HG03108 (cell line): ENCODE measurements around the gene MSI2.
"Not testable (repeated sequence)": the region's sequence is repeated elsewhere in the genome, so short reads cannot be mapped to it uniquely, and the experiment has no call there.

ENCODE experiments used
- ATAC-seq: cut with Tn5 transposase; IDR thresholded peaks from one replicate; pipeline ENCODE4 v1.9.1; 2021; ENCODE audit warnings: moderate library complexity; ENCODE audit not compliant: unreplicated experiment

MSI2 gene

DNA sequence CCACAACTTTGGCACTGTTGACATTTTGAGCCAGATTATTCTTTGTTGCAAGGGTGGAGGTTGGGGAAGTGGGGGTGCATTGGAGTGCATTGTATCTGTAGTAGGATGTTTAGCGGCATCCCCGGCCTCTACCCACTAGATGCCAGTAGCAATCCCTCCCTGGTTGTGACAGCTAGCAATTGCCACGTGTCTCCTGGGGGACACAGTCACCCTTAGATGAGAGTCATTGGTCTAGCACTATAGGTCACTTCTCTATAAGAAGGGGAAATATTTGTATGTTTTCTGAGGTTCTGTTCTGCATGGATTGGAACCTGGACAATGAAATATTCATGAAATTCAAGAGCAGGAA, 32.4 kb downstream of the MSI2 start:
- no peak for ATAC-seq

DNA sequence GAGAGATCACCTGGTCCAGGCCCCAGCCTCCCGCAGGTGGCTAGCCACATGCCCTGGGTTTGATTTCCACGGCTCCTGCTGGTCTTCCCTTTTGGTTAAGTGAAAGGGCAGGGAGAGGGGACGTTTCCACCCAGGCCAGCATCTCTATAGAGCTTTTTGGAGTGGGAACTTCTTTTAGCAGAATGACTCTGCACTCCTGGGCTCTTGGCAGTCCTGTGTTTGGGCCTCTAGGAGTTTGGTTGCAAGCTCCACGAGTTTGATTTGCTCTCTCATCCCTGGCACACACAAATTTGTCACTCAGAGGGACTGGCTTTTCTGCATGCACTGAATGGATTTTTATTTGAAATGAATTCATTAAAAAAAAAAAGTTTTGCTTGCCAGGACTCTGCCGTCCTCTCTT, 32.8 kb downstream of the MSI2 start:
- ATAC-seq, result no peak

DNA sequence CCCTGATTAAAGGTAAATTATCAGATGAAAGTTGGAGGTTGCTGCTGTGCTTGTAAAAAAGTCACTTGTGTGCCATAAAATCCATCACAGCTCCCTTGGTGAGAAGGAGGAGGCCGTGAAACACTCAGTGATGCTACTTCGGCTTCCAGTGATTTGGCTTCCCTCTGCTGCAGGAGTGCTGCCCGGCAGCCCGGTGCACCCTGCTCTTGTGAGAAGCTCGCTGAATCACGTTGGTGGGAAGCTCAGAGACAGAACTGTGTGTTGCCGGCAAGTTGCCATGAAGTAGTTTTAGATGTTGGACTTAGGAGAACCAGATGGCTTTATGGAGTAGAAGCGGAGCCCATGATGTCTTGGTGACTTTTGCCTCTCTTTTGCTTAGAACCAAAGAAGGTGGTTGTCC, 33.3 kb downstream of the MSI2 start:
- no peak for ATAC-seq

DNA sequence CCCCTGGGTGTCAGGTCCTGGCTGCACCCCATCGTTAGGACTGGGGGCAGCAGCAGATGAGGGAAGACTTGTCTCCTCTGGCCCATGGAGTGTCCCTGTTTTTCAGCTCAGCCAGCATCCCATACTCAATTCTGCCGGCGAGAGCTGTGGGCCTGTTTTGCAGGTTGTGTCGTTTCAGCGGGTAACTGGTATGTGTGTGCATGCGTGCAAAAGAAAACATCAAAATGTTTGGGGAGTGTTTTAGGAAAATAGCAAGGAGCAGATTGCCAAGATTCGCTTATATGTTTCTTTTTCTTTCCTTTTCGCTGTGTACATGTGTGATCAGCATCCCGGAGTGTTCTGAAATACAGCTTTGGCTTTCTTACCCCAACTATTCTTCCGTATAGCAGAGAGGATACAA, 34.7 kb downstream of the MSI2 start:
- no peak for ATAC-seq

DNA sequence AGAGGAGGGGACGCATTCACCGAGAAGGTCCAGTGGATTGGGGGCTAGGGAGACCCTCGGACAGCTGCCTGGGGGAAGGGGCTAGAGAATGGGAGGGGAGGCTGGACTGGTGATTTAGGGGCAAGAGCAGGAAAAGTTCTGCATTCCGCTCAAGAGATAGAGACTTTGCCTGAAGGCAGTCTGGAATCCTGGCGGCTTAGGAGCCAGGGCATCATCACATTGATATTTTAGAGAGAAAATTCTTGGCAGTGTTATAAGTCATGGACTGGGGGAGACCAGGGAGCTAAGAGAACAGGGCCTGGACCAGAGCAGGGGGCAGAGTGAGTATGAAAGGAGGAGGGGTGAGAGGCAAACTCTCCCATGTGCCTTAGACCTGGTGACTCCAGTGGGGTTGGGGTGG, 35.8 kb downstream of the MSI2 start:
- no peak for ATAC-seq

DNA sequence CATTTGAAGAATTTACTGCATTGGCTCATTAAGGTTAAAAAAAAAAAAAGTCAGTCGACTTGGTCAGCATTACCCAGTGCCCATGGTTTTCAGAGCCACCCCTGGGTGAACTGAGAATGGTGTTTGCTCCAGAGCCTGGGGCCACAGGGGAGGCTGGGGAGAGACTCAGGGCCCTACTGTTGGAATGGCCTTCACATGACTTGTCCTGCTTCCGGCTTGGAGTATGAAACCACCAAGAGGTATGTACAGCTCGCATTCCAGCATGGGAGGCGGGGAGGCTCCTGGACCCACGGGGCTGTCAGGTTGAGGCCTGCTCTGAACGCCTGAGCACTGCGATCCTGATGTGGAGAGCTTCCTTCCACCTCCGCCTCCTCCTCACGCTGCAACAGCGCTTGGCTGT, 36.8 kb downstream of the MSI2 start:
- no peak for ATAC-seq

DNA sequence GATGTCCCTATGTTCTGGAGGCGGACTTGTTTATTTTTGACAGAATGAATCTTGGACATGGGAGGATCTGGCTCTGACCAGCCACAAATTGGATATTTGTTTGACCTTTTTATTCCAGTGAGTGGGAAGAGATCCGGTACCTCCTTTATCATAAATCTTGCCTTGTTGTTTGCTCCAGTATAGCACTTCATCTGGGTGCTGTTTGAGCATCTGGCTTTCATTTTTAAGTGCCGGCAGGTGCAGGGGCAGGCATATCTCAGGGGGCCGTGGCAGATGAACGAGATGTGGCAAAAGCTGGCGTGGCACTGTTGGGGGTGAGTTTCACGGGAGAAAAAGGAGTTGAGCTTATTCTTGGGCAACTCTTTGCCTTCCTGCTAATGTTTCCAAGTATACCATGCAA, 37.8 kb downstream of the MSI2 start:
- ATAC-seq, result no peak

DNA sequence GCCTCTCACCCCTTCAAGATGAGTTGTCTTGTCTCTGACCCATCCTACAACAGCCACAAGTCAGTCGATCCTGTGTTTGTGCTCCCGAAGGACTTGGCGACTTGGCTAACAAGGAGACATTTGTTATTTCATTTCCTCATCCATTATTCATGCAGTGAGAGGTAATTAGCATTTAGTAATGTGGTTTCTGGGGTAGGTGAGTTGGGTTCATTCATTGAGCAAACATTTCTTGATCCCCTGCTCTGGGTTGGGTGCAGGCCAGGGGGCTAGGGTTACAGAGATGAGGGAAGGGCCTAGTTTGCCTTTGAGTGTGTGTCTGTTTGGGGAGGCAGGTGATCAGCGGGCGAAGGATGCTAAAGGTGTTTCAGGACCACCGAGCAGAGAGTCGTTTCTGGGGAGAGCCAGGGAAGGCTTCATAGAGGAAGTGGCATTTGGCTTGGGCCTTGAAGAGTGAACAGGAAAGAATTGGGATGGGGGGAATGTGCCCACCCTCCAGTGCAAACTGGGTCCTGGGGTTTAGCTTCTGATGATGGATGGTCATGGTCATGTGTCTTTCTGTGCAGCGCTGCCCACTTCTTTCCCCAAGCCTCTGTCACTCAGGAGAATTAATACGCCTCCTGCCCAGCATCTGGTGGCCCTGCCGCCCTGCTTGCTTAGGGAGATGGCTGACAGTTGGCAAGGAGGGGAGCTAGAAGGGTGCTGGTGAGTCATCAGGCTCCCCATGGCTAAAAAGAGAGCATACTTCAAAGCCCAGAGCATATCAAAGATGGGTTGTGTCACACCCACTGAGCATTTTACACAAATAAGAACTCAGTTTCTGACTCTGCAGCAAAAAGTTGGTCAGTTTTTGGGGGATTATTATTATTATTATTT, 38.5 kb downstream of the MSI2 start:
- no peak for ATAC-seq

DNA sequence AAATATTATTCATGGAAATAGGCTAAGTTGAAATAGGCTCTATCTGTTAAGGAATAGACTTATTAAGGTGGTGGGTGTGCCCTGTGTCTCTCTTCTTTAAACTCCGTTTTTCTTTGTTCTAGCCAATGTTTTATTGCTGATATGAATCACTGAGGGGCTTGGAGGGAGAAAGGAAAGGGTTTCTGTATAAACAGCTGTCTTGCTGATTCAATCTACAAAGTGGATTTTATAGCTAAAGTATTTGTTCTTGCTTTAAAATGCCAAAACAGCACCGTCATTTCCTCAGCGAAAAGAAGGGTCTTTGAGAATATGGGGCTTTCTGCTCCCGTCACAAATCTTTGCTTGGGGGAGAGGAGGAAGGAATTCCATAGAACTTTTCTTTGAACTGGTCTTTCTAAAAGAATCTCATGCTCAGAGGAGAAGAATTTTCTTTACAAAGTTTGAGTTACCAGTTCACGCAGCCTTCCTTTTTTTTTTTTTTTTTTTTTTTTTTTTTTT, 39.3 kb downstream of the MSI2 start:
- ATAC-seq, result no peak

DNA sequence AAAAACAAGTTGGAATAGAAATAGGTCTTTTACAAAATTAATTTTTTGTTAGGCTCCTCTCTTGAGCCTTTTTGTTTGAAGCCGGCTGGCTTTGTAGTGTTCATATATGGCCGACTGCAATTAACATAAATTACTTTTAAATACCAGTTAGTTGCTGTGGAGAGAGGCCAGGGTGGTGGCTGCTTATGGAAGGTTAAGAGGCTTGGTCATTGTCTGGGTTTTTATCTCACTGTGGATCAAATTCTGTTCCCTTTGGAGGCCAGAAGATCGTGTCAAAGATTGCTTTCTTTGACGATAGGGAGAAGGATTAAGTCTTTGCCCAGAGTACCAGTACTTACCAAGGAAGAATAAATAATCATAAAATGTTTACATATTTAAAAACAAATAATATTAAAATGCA, 39.9 kb downstream of the MSI2 start:
- ATAC-seq, result no peak

DNA sequence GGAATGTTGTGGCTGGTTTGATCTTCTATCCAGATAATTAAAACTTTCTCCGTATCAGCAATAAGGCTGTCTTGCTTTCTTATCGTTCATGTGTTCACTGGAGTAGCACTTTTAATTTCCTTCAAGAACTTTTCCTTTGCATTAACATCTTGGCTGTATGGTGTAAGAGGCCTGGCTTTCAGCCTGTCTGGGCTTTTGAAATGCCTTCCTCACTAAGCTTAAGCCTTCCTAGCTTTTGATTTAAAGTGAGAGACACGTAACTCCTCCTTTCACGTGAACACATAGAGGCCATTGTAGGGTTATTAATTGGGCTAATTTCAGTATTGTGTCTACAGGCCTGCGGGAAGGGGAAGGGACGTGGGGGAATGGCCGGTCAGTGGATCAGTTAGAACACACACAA, 42.9 kb downstream of the MSI2 start:
- no peak for ATAC-seq

DNA sequence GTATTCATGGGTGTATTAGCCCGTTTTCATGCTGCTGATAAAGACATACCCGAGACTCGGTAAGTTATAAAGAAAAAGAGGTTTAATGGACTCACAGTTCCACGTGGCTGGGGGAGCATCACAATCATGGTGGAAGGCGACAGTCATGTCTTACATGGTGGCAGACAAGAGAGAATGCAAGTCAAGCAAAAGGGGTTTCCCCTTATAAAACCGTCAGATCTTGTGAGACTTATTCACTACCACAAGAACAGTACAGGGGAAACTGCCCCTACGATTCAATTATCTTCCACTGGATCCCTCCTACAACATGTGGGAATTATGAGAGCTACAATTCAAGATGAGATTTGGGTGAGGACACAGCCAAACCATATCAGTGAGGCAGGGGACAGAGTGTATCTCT, 44.3 kb downstream of the MSI2 start:
- not testable (repeated sequence) for ATAC-seq

DNA sequence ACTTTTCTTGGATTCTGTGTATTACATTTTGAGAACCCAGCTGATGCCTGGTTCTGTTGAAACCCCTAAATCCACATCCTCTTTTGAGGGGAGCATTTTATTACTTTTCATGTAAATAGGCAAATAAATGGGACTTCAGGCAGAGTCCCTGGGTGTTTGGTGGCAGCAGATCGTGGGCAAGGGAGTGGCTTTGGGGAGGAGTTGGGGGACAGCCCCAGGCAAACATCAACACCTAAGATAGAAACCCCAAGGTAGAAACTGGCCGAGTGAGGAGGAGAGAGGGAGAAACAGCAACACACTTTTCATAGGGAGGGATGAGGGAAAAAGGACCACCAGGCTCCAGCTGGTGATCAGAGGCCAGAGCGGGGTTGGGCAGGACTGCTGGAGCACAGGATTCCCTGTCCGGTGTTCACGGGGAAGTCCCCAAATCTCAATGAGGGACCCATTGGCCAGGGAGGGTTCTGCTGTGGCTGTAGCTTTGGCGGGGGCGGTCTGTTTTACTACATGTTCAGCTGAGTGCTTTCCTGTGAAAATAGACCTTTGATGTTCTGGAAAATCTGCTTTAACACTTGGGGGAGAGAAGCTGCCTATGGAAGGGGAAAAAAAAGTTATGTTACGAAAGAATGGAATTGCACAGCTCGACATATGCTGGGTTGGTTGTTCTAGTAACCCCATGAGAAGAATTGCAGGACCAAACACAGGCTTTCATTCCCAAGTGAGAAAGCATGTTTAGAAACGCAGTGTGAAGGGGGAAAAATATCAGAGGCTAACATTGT, 46.6 kb downstream of the MSI2 start:
- ATAC-seq, result no peak

DNA sequence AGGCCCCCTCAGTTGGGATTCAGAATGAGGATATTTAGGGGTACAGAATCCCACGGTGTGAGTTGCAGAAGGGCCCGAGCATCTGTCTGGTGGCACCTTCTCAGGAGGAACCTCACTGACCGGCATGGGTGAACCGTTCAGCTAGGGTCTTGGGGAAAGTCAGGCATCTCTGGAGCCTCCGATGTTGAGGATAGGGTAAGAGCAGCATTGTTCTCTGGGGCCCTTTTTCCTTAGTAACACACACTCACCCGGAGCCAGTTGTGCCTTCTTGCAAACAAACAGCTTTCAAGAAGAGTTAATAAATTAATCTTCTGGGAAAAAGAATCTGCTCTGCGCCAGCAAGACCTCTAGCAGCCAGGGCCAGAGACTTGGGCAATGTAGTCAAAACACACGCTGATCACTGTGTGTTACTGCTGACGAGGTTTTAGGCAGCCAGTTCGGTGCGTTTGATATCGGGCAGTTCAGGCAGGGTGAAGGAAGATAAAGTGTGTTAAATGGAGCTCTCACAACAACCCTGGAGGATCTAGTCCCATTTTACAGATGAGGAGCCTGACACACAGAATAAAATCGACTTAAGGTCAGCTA, 48.9 kb downstream of the MSI2 start:
- ATAC-seq, result no peak

DNA sequence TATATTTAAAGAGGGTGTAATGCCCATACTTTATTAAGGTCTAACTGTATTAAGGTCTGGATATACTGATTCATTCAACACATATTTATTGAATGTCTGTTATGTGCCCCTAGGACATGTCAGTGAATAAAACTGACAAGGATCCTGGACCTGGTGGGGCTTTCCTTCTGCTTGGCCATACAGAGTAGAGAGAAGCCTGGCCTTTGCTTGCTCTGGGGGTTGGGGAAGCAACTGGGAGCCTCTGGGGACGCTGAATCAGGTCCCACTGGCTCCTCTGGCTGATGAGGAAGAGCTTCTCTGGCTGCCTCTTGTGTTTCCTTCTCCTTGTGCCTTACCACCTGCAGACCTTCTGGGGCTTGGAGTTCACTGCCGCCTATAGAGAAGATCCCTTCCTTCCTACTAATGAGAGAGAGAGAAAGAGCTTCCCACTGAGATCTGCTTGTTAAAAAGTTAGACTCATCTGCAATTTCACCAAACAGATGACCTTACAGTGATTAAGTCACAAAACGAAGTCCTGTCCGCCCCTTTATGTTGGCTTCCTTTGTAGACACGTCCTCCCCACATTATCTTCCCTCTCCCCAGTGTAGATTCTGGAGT, 49.7 kb downstream of the MSI2 start:
- no peak for ATAC-seq

DNA sequence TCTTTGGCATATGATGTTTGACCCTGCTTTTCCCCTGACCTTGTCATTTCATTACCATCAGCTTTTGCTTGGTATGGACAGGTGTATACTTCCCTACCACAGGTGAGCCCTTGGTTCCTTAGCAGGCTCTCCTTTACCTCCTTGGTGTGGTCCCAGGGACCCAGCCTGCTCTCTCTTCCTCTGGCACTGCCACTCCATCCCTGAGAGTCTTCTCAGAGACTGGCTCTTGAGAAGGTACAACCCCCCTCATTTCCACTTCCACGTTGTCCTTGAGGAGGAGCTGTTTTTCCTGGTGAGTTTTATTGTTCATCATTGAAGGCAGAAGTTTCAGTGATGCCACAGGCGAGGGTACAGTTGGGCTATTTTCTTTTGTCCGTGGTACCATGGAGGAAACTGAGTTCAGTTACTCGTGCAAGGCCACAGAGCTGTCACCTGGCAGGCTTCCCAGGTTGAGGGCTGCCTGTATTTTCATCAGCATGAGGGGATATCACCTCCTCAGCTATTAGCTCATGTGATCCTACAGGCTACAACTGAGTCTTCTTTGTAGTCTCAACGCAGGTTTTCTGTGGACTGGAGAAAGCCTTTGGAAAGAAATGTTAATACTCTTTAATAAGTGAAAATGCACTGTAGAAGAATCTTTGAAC, 52.3 kb downstream of the MSI2 start:
- ATAC-seq, result no peak

DNA sequence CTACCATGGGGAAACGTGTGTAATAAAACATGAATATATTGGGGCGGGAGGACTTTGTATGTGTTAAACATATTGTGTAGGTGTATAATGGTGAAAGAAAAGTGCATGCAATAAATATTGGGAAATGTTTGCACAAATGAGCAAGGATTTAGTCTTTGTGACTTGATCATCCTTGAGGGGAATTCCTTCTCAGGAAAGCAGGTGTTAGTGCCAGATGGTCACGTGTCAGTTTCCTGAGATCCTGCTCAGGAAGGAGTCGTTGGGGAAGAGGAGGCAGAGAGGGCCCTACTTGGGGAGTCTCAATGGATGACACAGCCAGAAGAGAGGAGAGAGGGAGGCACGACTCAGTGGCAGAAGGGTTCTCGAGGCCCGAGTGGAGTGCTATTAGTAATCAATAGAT, 53.2 kb downstream of the MSI2 start:
- ATAC-seq, result no peak

DNA sequence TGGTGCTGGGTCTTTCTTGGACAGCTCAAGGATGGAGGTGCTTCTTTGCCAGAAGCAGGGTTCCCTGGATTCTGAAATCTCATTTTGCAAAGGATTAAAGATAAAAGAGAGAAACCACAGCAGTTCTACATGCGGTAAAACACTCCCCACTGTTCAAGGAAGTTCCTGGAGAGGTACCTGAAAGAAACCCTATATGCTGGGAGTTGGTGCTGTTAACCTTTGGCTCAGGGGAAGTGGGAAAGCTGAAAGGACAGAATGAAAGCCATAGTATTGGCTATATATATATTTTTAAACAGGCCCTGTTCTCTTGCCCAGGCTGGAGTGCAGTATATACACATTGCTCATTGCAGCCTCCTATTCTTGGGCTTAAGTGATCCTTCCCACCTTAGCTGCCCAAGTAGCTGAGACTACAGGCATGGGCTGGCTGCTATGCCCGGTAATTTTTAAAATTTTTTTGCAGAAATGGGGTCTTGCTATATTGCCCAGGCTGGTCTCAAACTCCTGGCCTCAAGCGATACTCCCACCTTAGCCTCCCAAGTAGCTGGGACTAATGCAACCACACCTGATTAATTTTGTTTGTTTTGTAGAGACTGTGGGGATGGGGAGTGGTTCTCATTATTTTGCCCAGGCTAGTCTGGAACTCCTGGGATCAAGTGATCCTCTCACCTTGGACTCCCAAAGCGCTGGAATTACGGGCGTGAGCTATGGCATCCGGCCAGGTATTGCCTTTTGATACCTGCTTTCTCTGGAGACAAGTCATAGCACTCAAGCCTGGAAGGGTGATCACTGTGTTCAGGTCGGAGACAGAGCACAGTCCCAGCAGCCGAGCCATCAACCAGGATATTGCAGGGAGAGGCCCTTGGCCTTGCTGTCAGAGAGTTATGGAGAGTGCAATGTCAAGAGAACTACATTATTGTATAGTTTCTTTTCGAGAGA, 55.2 kb downstream of the MSI2 start:
- no peak for ATAC-seq

DNA sequence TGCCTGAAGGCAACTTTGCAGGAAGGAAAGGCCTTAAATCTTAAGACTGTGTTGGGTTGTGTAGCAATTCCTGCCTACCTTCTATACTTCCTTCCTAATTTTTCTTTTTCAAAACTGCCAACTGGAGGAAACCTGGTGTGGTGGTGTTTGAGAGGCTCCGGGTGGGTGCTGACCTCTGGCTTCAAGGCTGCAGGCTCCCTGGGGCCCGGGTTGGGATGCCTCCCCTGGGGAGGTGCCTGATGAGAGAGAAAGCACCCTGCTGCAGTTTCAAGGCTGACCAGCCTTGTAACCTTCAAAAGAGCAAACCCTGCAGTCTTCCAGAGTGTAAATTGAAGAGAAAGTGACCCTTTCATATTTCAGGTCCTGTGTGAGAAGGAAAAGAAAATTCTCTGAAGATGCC, 55.9 kb downstream of the MSI2 start:
- ATAC-seq, result no peak
